Measurements from ENCODE around the gene MINDY4.

MINDY4 gene

GRCh38 chr7:30897770-30898169, 126.6 kb downstream of the MINDY4 start:
- Histone ChIP-seq H3K4me1 (ENCODE audit: control insufficient read depth, insufficient read depth, low read length) (no peaks in the 10 kb centered on the region), H3K9me3 (ENCODE audit: control insufficient read depth, insufficient read depth, low read length) (no peaks in the 10 kb centered on the region), H3K4me3 (ENCODE audit: low read depth, low read length) (no peak overlapping the region), H3K36me3 (ENCODE audit: control insufficient read depth, insufficient read depth, low read length) (no peaks in the 10 kb centered on the region), H3K27me3 (ENCODE audit: control insufficient read depth, insufficient read depth, low read length) (no peaks in the 10 kb centered on the region), H3K9ac (ENCODE audit: low read depth, low read length) (no peak overlapping the region)

GRCh38 chr7:30898411-30898810, 127.2 kb downstream of the MINDY4 start:
- Histone ChIP-seq H3K36me3 (ENCODE audit: control insufficient read depth, insufficient read depth, low read length) (no peaks in the 10 kb centered on the region), H3K9ac (ENCODE audit: low read depth, low read length) (no peak overlapping the region), H3K4me1 (ENCODE audit: control insufficient read depth, insufficient read depth, low read length) (no peaks in the 10 kb centered on the region), H3K27me3 (ENCODE audit: control insufficient read depth, insufficient read depth, low read length) (no peaks in the 10 kb centered on the region), H3K4me3 (ENCODE audit: low read depth, low read length) (no peak overlapping the region), H3K9me3 (ENCODE audit: control insufficient read depth, insufficient read depth, low read length) (no peaks in the 10 kb centered on the region)

- no peaks in the 10 kb centered on the region for H3K27me3 ChIP-seq (ENCODE audit: control insufficient read depth, insufficient read depth, low read length)
- no peaks in the 10 kb centered on the region for H3K4me1 ChIP-seq (ENCODE audit: control insufficient read depth, insufficient read depth, low read length)
- no peaks in the 10 kb centered on the region for H3K36me3 ChIP-seq (ENCODE audit: control insufficient read depth, insufficient read depth, low read length)
- H3K4me3 ChIP-seq (ENCODE audit: low read depth, low read length) = no peak overlapping the region
- H3K9me3 ChIP-seq (ENCODE audit: control insufficient read depth, insufficient read depth, low read length) = no peaks in the 10 kb centered on the region
- no peak overlapping the region for H3K9ac ChIP-seq (ENCODE audit: low read depth, low read length)
These were observed 127.8 kb downstream of the MINDY4 start for GRCh38 chr7:30899066-30899465.

GRCh38 chr7:30899630-30900029, 128.4 kb downstream of the MINDY4 start:
- Histone ChIP-seq H3K27me3 (ENCODE audit: control insufficient read depth, insufficient read depth, low read length) (no peaks in the 10 kb centered on the region), H3K9ac (ENCODE audit: low read depth, low read length) (no peak overlapping the region), H3K4me1 (ENCODE audit: control insufficient read depth, insufficient read depth, low read length) (no peaks in the 10 kb centered on the region), H3K36me3 (ENCODE audit: control insufficient read depth, insufficient read depth, low read length) (no peaks in the 10 kb centered on the region), H3K4me3 (ENCODE audit: low read depth, low read length) (no peak overlapping the region), H3K9me3 (ENCODE audit: control insufficient read depth, insufficient read depth, low read length) (no peaks in the 10 kb centered on the region)

- H3K4me1 ChIP-seq (ENCODE audit: control insufficient read depth, insufficient read depth, low read length) = no peaks in the 10 kb centered on the region
These were observed 128.8 kb downstream of the MINDY4 start for GRCh38 chr7:30900053-30900452.

GRCh38 chr7:30900803-30901362, 129.7 kb downstream of the MINDY4 start:
- H3K9me3 ChIP-seq (ENCODE audit: control insufficient read depth, insufficient read depth, low read length) = no peaks in the 10 kb centered on the region
- no peak overlapping the region for H3K4me3 ChIP-seq (ENCODE audit: low read depth, low read length)
- no peaks in the 10 kb centered on the region for H3K36me3 ChIP-seq (ENCODE audit: control insufficient read depth, insufficient read depth, low read length)
- H3K9ac ChIP-seq (ENCODE audit: low read depth, low read length) = no peak overlapping the region
- no peaks in the 10 kb centered on the region for H3K27me3 ChIP-seq (ENCODE audit: control insufficient read depth, insufficient read depth, low read length)
- H3K4me1 ChIP-seq (ENCODE audit: control insufficient read depth, insufficient read depth, low read length) = no peaks in the 10 kb centered on the region

More at GRCh38 chr7:30900053-30900452, 128.8 kb downstream of the MINDY4 start:
- no peak overlapping the region for H3K9ac ChIP-seq (ENCODE audit: low read depth, low read length)
- H3K4me3 ChIP-seq (ENCODE audit: low read depth, low read length) = no peak overlapping the region
- H3K9me3 ChIP-seq (ENCODE audit: control insufficient read depth, insufficient read depth, low read length) = no peaks in the 10 kb centered on the region
- H3K36me3 ChIP-seq (ENCODE audit: control insufficient read depth, insufficient read depth, low read length) = no peaks in the 10 kb centered on the region
- no peaks in the 10 kb centered on the region for H3K27me3 ChIP-seq (ENCODE audit: control insufficient read depth, insufficient read depth, low read length)

- H3K9ac ChIP-seq (ENCODE audit: low read depth, low read length) = no peak overlapping the region
- H3K27me3 ChIP-seq (ENCODE audit: control insufficient read depth, insufficient read depth, low read length) = no peaks in the 10 kb centered on the region
- H3K4me1 ChIP-seq (ENCODE audit: control insufficient read depth, insufficient read depth, low read length) = no peaks in the 10 kb centered on the region
- no peaks in the 10 kb centered on the region for H3K36me3 ChIP-seq (ENCODE audit: control insufficient read depth, insufficient read depth, low read length)
- H3K4me3 ChIP-seq (ENCODE audit: low read depth, low read length) = no peak overlapping the region
- H3K9me3 ChIP-seq (ENCODE audit: control insufficient read depth, insufficient read depth, low read length) = no peaks in the 10 kb centered on the region
These were observed 130.6 kb downstream of the MINDY4 start for GRCh38 chr7:30901856-30902255.

- H3K36me3 ChIP-seq (ENCODE audit: control insufficient read depth, insufficient read depth, low read length) = no peaks in the 10 kb centered on the region
- no peaks in the 10 kb centered on the region for H3K4me1 ChIP-seq (ENCODE audit: control insufficient read depth, insufficient read depth, low read length)
- no peak overlapping the region for H3K4me3 ChIP-seq (ENCODE audit: low read depth, low read length)
- H3K9me3 ChIP-seq (ENCODE audit: control insufficient read depth, insufficient read depth, low read length) = no peaks in the 10 kb centered on the region
- H3K9ac ChIP-seq (ENCODE audit: low read depth, low read length) = no peak overlapping the region
- H3K27me3 ChIP-seq (ENCODE audit: control insufficient read depth, insufficient read depth, low read length) = no peaks in the 10 kb centered on the region
These were observed 131.2 kb downstream of the MINDY4 start for GRCh38 chr7:30902466-30902865.

GRCh38 chr7:30903146-30903545, 131.9 kb downstream of the MINDY4 start:
- no peak overlapping the region for H3K9ac ChIP-seq (ENCODE audit: low read depth, low read length)
- H3K27me3 ChIP-seq (ENCODE audit: control insufficient read depth, insufficient read depth, low read length) = no peaks in the 10 kb centered on the region
- H3K36me3 ChIP-seq (ENCODE audit: control insufficient read depth, insufficient read depth, low read length) = no peaks in the 10 kb centered on the region
- H3K4me1 ChIP-seq (ENCODE audit: control insufficient read depth, insufficient read depth, low read length) = no peaks in the 10 kb centered on the region
- no peak overlapping the region for H3K4me3 ChIP-seq (ENCODE audit: low read depth, low read length)
- no peaks in the 10 kb centered on the region for H3K9me3 ChIP-seq (ENCODE audit: control insufficient read depth, insufficient read depth, low read length)

- Histone ChIP-seq H3K9ac (ENCODE audit: low read depth, low read length) (no peak overlapping the region), H3K36me3 (ENCODE audit: control insufficient read depth, insufficient read depth, low read length) (no peaks in the 10 kb centered on the region), H3K27me3 (ENCODE audit: control insufficient read depth, insufficient read depth, low read length) (no peaks in the 10 kb centered on the region), H3K4me3 (ENCODE audit: low read depth, low read length) (no peak overlapping the region), H3K9me3 (ENCODE audit: control insufficient read depth, insufficient read depth, low read length) (no peaks in the 10 kb centered on the region), H3K4me1 (ENCODE audit: control insufficient read depth, insufficient read depth, low read length) (no peaks in the 10 kb centered on the region)
These were observed 133.3 kb downstream of the MINDY4 start for GRCh38 chr7:30904561-30904960.

GRCh38 chr7:30905078-30906012, 134.1 kb downstream of the MINDY4 start:
- Histone ChIP-seq H3K36me3 (ENCODE audit: control insufficient read depth, insufficient read depth, low read length) (no peaks in the 10 kb centered on the region), H3K27me3 (ENCODE audit: control insufficient read depth, insufficient read depth, low read length) (no peaks in the 10 kb centered on the region), H3K9me3 (ENCODE audit: control insufficient read depth, insufficient read depth, low read length) (no peaks in the 10 kb centered on the region), H3K9ac (ENCODE audit: low read depth, low read length) (no peak overlapping the region), H3K4me1 (ENCODE audit: control insufficient read depth, insufficient read depth, low read length) (no peaks in the 10 kb centered on the region), H3K4me3 (ENCODE audit: low read depth, low read length) (no peak overlapping the region)

- Histone ChIP-seq H3K4me1 (ENCODE audit: control insufficient read depth, insufficient read depth, low read length) (no peaks in the 10 kb centered on the region), H3K9me3 (ENCODE audit: control insufficient read depth, insufficient read depth, low read length) (no peaks in the 10 kb centered on the region), H3K9ac (ENCODE audit: low read depth, low read length) (no peak overlapping the region), H3K36me3 (ENCODE audit: control insufficient read depth, insufficient read depth, low read length) (no peaks in the 10 kb centered on the region), H3K27me3 (ENCODE audit: control insufficient read depth, insufficient read depth, low read length) (no peaks in the 10 kb centered on the region), H3K4me3 (ENCODE audit: low read depth, low read length) (no peak overlapping the region)
These were observed 134.8 kb downstream of the MINDY4 start for GRCh38 chr7:30906014-30906413.

Data from iPS-15b (cell line).